ENCODE data around the gene ABLIM2.

The ABLIM2 gene

GRCh38 chr4:8087921-8088495, 70.6 kb downstream of the ABLIM2 start:
- Histone ChIP-seq H2AFZ (ENCODE audit: low read length) (no peak overlapping the region), H3K9me2 (replicated peaks; ENCODE audit: insufficient read depth, low read length) (no peaks in the 10 kb centered on the region), H3K79me2 (ENCODE audit: low read length) (no peaks in the 10 kb centered on the region), H3K4me1 (ENCODE audit: low read length) (no peaks in the 10 kb centered on the region), H3K9ac (ENCODE audit: low read length) (no peak overlapping the region), H3K27me3 (replicated peaks; ENCODE audit: insufficient read depth, low read length) (peaks cover 75% of the 10 kb centered on the region), H3K4me3 (ENCODE audit: low read length) (no peak overlapping the region), H3K27ac (ENCODE audit: low read length) (no peak overlapping the region), H3F3A (ENCODE audit: insufficient read depth, low read length) (no peaks in the 10 kb centered on the region), H3K4me2 (ENCODE audit: low read depth, low read length) (no peak overlapping the region), H3K36me3 (replicated peaks; ENCODE audit: insufficient read depth, low read length) (no peaks in the 10 kb centered on the region), H3K9me3 (replicated peaks; ENCODE audit: insufficient read depth, low read length) (no peaks in the 10 kb centered on the region), H4K20me1 (ENCODE audit: insufficient read depth, low read length) (no peaks in the 10 kb centered on the region)
- DNase-seq, result no peak
- TF ChIP-seq EZH2 (optimal IDR thresholded peaks at IDR 0.05; ENCODE audit: low read depth, low read length), result no peak
- TF ChIP-seq CTCF (IDR thresholded peaks at IDR 0.05; ENCODE audit: low read length), result no peak
- no peak for TF ChIP-seq EZH2phosphoT487 (IDR thresholded peaks at IDR 0.05; ENCODE audit: low read length)

GRCh38 chr4:8086783-8087445, 71.7 kb downstream of the ABLIM2 start:
- Histone ChIP-seq H3K4me1 (ENCODE audit: low read length) (no peaks in the 10 kb centered on the region), H3K9me3 (replicated peaks; ENCODE audit: insufficient read depth, low read length) (no peaks in the 10 kb centered on the region), H4K20me1 (ENCODE audit: insufficient read depth, low read length) (no peaks in the 10 kb centered on the region), H3K79me2 (ENCODE audit: low read length) (no peaks in the 10 kb centered on the region), H3K36me3 (replicated peaks; ENCODE audit: insufficient read depth, low read length) (no peaks in the 10 kb centered on the region), H2AFZ (ENCODE audit: low read length) (no peak overlapping the region), H3K9ac (ENCODE audit: low read length) (no peak overlapping the region), H3F3A (ENCODE audit: insufficient read depth, low read length) (no peaks in the 10 kb centered on the region), H3K27ac (ENCODE audit: low read length) (no peak overlapping the region), H3K4me2 (ENCODE audit: low read depth, low read length) (no peak overlapping the region), H3K9me2 (replicated peaks; ENCODE audit: insufficient read depth, low read length) (no peaks in the 10 kb centered on the region), H3K27me3 (replicated peaks; ENCODE audit: insufficient read depth, low read length) (peaks cover 78% of the 10 kb centered on the region), H3K4me3 (ENCODE audit: low read length) (no peak overlapping the region)
- no peak for TF ChIP-seq CTCF (IDR thresholded peaks at IDR 0.05; ENCODE audit: low read length)
- no peak for TF ChIP-seq EZH2 (optimal IDR thresholded peaks at IDR 0.05; ENCODE audit: low read depth, low read length)
- TF ChIP-seq EZH2phosphoT487 (IDR thresholded peaks at IDR 0.05; ENCODE audit: low read length), result no peak
- no peak for DNase-seq

- no peaks in the 10 kb centered on the region for H3K79me2 ChIP-seq (ENCODE audit: low read length)
- H3K9ac ChIP-seq (ENCODE audit: low read length), result no peak overlapping the region
- H3K4me1 ChIP-seq (ENCODE audit: low read length), result no peaks in the 10 kb centered on the region
- no peaks in the 10 kb centered on the region for H4K20me1 ChIP-seq (ENCODE audit: insufficient read depth, low read length)
- no peaks in the 10 kb centered on the region for H3F3A ChIP-seq (ENCODE audit: insufficient read depth, low read length)
- TF ChIP-seq EZH2phosphoT487 (IDR thresholded peaks at IDR 0.05; ENCODE audit: low read length), result no peak
- TF ChIP-seq CTCF (IDR thresholded peaks at IDR 0.05; ENCODE audit: low read length), result no peak
- no peak overlapping the region for H3K27ac ChIP-seq (ENCODE audit: low read length)
- H3K27me3 ChIP-seq (replicated peaks; ENCODE audit: insufficient read depth, low read length), result peaks cover 87% of the 10 kb centered on the region
- H3K4me2 ChIP-seq (ENCODE audit: low read depth, low read length), result no peak overlapping the region
- H3K9me2 ChIP-seq (replicated peaks; ENCODE audit: insufficient read depth, low read length), result no peaks in the 10 kb centered on the region
- H2AFZ ChIP-seq (ENCODE audit: low read length), result no peak overlapping the region
- no peak overlapping the region for H3K4me3 ChIP-seq (ENCODE audit: low read length)
- no peak for DNase-seq
- H3K9me3 ChIP-seq (replicated peaks; ENCODE audit: insufficient read depth, low read length), result no peaks in the 10 kb centered on the region
- no peaks in the 10 kb centered on the region for H3K36me3 ChIP-seq (replicated peaks; ENCODE audit: insufficient read depth, low read length)
Measured at GRCh38 chr4:8085491-8086117, 73.0 kb downstream of the ABLIM2 start.
